Stimulated activated CD8-positive, alpha-beta memory T cell treated with anti-CD3 and anti-CD28 coated beads, Interleukin-15, amount 100 ng/mL, for 48 hours (primary cell): Measurements from ENCODE around the gene BRD8.
"Not testable (repeated sequence)": the region's sequence is repeated elsewhere in the genome, so short reads cannot be mapped to it uniquely, and the experiment has no call there.

ENCODE experiments used
- DNase-seq, 2 donors: peaks; one replicate each; pipeline ENCODE4 v3.0.0-alpha.2; 2020; ENCODE audit warnings: low read depth in 2 of 2

Gene BRD8, protein sequence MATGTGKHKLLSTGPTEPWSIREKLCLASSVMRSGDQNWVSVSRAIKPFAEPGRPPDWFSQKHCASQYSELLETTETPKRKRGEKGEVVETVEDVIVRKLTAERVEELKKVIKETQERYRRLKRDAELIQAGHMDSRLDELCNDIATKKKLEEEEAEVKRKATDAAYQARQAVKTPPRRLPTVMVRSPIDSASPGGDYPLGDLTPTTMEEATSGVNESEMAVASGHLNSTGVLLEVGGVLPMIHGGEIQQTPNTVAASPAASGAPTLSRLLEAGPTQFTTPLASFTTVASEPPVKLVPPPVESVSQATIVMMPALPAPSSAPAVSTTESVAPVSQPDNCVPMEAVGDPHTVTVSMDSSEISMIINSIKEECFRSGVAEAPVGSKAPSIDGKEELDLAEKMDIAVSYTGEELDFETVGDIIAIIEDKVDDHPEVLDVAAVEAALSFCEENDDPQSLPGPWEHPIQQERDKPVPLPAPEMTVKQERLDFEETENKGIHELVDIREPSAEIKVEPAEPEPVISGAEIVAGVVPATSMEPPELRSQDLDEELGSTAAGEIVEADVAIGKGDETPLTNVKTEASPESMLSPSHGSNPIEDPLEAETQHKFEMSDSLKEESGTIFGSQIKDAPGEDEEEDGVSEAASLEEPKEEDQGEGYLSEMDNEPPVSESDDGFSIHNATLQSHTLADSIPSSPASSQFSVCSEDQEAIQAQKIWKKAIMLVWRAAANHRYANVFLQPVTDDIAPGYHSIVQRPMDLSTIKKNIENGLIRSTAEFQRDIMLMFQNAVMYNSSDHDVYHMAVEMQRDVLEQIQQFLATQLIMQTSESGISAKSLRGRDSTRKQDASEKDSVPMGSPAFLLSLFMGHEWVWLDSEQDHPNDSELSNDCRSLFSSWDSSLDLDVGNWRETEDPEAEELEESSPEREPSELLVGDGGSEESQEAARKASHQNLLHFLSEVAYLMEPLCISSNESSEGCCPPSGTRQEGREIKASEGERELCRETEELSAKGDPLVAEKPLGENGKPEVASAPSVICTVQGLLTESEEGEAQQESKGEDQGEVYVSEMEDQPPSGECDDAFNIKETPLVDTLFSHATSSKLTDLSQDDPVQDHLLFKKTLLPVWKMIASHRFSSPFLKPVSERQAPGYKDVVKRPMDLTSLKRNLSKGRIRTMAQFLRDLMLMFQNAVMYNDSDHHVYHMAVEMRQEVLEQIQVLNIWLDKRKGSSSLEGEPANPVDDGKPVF

DNA sequence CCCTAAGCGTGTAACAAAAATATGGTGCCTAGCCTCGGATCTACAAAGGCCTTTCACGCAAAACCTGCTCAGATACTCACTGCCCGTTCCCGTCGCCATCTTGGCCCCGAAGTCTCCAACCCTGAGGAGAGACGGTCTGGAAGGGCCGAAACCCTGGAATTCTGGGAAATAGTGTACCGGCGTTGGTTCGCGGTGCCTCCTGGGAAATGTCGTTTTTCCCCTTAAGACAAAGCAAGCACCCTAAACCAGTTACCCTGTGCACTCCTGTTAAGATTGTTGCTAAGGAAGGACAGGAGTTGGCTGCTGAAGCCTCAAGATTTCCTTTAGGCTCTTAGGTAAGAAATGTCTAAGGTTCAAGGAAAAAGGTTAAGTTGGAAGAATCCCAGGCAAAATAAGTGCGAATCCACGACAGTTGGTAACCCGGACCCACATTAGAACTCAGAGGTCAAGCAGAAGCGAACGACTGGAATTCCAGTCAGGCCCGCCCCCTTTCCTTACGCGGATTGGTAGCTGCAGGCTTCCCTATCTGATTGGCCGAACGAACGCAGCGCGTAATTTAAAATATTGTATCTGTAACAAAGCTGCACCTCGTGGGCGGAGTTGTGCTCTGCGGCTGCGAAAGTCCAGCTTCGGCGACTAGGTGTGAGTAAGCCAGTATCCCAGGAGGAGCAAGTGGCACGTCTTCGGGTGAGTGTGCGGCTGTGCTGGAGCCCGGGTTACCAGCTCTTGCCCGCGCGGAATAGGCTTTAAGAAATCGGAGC, at the start of gene BRD8, which contains the start of gene KIF20A:
Gene BRD8 (minus strand): TSS at position 115 of the 761 bp plus-strand sequence. CDS start 16 bp downstream, at position 99.
Gene KIF20A (plus strand): TSS at position 597 of the 761 bp plus-strand sequence. CDS start 569 bp downstream, outside the sequence.
- peak; percentile 86 to 90 for DNase-seq

- no peak for DNase-seq
Measured at GRCh38 chr5:138226910-138227309, 48.5 kb upstream of the BRD8 start.

- DNase-seq: no peak
Measured at GRCh38 chr5:138224712-138225111, 46.3 kb upstream of the BRD8 start.

DNA sequence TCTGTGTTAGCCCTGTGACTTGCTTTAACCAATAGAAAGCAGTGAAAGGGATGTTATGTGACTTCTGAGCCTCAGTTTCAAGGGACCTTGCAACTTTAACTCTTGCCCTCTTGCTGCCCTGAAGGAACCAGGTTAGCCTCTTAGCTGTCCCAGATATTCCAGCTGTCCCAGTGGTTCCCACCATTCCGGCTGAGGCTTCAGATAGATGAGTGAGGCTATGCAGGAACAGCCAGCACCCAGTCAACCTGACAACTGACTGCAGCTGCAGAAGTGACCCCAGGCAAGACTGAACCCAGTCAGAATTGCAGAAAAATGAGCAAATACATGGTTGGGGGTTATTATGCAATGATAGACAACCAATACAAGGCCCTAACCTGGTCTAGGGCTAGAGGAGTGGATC, 45.1 kb upstream of the BRD8 start:
- DNase-seq: no peak

DNA sequence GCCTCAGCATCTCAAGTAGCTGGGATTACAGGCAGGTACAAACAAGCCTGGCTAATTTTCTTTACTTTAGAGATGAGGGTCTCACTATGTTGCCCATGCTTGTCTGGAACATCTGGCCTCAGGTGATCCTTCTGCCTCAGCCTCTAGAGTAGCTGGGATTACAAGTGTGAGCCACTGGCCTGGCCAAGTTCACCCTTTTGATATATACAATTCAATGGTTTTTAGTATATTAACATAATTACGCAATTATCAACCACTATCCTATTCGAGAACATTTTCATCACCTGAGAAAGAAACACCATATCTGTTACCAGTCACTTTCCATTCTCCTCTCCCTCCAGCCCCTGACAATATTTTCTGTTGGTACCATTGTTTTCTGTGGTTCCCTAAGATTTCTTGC, 38.4 kb upstream of the BRD8 start:
- no peak for DNase-seq

DNA sequence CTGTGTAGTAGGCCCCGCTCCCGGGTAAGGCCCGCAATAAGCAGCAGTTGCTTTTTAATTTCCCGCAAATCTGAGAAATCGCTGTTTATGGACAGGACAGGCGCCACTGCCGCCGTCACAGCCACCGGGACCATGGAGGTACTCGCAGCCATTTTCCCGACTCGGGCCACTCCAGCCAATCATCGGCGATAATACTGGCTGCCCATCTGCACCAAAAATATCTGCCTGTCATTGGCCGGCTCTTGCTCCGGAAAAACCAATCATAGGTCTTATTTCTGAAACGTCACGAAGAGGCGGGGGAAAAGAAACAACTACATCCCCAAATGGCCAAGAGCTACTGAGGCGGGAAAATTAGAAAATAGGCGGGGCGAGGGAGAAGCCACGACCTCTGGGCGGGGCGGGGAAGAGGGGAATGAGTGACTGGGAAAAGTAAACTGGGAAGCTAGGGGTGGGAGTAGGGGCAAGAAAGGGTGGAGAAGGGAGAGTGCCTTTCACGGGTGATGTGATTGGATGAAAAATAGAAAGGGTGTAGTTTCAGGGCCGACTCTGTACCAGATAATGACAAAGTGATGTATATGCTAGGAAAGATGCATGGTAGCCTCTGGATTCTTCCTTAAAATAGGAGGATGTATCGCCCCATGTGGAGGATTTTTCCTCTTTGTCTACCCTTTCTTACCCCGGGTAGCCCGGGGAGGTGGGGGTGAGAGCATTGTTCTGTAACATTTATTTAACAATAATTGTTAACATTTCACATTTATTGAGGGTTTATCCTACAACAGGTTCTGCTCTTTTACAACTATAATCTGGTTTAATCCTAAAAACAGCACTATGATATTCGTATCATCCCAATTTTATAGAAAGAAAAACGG, 35.0 kb upstream of the BRD8 start, which contains the start of gene CDC23:
Gene CDC23 (minus strand): TSS at position 163 of the 869 bp plus-strand sequence. CDS start 11 bp downstream, at position 152.
- peak; percentile 79 to 84 for DNase-seq

DNA sequence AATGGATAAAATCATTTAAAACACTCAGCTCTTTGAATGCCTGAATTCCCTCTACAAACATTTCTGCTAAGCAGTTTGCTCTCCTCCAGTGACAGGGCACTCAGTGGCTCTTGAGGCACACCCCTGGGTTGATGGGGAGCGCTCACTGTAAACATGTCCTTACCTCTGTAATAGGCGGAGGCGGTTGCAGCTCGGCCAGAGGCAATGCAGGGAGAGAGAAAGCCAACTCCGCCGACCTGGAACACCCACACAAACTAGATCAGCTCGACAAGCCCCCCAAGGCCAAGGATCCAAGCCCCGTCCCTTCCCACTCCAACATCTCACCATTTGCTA, 34.4 kb upstream of the BRD8 start:
- no peak for DNase-seq

- no peak for DNase-seq
Measured at GRCh38 chr5:138210985-138211384, 32.6 kb upstream of the BRD8 start.

DNA sequence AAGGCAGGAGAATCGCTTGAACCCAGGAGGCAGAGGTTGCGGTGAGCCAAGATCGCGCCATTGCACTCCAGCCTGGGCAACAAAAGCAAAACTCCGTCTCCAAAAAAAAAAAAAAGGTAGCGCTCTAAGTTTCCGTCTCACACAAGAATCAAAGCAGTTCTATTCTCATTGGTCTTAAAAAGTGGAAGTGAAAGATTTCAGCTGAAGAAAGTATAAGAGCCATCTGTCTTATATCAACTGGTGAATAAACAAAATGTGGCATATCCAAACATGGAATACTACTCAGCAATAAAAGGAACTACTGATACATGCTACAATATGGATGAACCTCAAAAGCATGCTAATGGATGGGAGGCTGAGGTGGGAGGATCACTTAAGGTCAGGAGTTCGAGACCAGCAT, 15.4 kb upstream of the BRD8 start:
- DNase-seq: not testable (repeated sequence)

GRCh38 chr5:138192826-138193225, 14.4 kb upstream of the BRD8 start:
- DNase-seq: no peak

DNA sequence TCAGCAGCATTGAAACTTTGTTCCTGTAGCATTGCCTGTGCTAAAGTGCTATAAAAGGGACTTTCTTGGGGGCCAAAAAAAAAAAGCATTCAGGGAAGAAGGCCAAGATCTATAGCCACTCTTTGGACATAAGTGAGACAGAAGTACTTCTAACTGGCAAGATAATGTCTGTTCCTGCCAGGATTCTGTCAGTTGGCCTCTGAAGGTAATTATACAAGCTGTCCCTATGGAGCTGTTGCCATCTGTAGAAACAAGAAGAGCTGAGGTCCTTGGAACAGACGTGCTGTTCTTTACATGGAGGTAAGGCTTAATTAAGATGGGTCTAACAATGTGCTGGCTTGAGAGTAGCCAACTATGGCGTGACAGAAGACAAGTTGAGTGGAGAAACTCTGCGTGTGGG, 10.2 kb upstream of the BRD8 start:
- no peak for DNase-seq

DNA sequence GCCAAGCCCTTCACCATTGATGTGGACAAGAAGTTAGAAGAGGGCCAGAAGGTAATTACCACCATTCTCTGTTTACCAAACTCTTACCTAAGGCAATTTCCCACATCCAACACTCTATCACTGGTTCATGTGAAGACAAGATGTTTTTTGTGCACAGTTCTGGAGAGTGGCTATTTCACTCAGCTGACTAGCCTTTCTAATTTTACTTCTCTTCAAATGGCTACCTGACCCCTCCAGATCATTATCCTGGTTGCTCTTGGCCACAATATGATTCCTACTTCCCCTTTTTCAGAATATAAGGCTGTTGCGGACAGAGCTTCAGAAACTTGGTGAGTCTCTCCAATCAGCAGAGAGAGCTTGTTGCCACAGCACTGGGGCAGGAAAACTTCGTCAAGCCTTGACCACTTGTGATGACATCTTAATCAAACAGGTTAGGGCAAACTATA, 7.6 kb upstream of the BRD8 start:
- DNase-seq: no peak

DNA sequence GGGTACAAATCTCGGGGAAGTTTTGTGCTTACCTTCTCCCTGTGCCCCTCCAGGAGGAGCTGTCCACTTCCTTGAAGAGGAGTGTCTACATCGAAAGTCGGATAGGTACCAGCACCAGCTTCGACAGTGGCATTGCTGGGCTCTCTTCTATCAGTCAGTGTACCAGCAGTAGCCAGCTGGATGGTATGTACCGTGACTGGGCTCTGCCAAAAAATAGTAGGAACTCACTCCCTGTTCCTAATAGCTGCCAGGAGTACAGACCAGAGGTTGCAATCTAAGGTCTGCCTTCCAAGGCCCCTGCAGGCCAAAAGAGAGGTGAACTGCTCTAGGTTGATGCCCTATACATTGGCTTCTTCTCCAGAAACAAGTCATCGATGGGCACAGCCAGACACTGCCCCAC, 4.4 kb upstream of the BRD8 start:
- DNase-seq: no peak

- no peak for DNase-seq
Measured at GRCh38 chr5:138180841-138181240, 2.4 kb upstream of the BRD8 start.

DNA sequence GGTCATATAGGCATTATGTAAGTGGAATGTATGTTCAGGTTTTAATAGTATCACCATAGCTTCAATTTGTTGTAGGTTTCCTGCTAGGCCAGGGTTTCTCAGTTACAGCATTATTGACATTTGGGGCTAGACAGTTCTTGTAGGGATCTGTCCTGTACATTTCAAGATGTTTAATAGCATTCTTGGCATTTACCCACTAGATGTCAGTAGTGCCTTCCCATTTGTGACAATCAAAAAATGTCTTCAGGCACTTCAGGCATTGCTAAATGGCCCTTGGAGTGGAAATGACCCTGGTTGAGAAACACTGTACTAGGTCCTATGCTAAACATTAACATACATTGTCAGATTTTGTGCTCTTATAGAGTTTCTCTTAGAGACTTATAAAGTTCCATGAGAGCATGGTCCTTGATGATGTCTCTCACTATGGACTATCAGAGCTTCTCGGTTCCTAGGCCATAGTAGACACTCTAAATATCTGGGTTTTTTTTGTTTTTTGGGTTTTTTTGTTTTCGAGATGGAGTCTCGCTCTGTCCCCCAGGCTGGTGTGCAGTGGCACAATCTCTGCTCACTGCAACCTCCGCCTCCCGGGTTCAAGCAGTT, 1.9 kb upstream of the BRD8 start:
- DNase-seq: no peak

DNA sequence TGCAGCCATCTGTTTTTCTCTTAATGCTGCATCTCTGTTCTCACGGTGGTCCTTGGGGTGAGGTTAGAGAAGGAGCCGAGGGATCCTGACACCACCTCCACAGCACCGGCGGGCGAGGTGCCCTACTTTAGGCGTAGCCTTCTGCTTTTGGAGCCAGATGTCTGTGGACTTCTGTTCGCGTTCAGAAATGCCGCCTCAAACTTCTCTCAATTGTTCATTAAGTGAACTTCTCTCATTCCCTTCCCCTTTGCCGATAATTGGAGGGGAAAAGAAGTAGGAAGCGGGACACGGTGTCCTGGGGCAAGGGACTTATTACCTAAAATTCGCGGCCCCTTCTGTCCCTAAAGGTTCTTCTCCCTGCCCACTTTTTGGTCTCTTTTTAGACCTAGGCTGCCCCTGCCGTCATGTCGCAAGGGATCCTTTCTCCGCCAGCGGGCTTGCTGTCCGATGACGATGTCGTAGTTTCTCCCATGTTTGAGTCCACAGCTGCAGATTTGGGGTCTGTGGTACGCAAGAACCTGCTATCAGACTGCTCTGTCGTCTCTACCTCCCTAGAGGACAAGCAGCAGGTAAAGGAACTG, 937 bp upstream of the BRD8 start:
- no peak for DNase-seq

DNA sequence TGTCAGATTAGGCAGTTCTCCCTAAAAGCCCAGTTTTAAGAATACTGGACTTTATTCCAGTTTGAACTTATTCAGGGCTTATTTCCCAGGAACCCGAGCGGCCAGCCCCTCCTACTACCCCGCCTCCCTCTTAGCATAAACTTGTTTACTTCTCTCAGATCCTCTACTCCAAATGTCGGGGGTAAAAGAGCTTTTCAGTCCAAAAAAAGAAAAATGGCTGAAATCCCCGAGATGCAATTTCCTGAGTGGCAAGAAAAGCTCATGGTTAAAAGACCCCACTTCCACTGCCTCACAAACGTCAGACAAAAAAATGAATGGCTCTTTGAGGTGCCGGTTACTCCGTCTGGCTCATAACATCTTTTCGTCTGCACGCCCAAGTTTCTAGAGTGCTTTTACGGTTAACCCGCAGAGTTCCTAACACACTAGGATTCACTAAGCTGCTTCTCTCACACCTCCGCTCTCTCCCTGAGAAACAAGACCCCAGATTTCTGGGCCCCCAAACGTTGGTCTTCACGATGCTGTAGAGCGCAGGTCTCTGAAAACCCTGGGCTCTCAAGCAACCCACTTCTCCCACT, 402 bp downstream of the BRD8 start:
- DNase-seq: no peak

GRCh38 chr5:138170299-138170698, 8.1 kb downstream of the BRD8 start:
- no peak for DNase-seq

GRCh38 chr5:138169124-138169523, 9.3 kb downstream of the BRD8 start:
- DNase-seq: no peak
